GM13976 (cell line): ENCODE measurements around the gene PDE4D.

Experiments
- DNase-seq: peaks from one replicate; pipeline ENCODE4 v3.0.0; 2012; ENCODE audit warnings: low spot score
- in situ Hi-C: fragments of 300-500 bp; cut with MboI; formaldehyde crosslinking; loops from one replicate; pipeline ENCODE4 v1.12.0; 2022; ENCODE audit warnings: low sequenced_read_pairs, mixed read lengths, inconsistent platforms; ENCODE audit not compliant: unreplicated experiment
- TF ChIP-seq, protein P1 (sequence below): IDR thresholded peaks from 2 replicates; pipeline ENCODE4 v1.5.1; 2012; ENCODE audit warnings: borderline replicate concordance, mild to moderate bottlenecking; ENCODE audit not compliant: insufficient read depth; ENCODE audit errors: extremely low read depth, missing control alignments, control extremely low read depth

PDE4D gene

DNA sequence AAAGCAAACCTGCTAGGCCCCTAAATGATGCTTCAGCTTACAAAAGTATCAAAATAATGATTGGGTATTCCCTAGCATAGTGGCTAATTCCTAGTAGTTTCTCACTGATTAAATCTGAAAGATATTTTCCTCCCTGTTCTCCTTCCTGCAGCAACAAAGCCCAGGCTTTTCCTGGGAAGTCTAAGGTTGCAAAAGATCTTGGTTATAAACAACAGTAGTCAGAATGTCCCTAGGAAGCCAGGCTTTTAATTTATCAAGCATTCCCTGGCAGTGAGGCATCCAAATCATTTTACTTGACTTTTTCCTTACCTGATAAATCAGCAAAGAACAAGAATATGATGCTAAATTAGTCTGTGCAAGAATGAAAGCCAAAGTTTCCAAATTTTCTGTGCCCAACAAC, 272.0 kb downstream of the PDE4D start:
- DNase-seq: no peak
- TF ChIP-seq, protein P1, sequence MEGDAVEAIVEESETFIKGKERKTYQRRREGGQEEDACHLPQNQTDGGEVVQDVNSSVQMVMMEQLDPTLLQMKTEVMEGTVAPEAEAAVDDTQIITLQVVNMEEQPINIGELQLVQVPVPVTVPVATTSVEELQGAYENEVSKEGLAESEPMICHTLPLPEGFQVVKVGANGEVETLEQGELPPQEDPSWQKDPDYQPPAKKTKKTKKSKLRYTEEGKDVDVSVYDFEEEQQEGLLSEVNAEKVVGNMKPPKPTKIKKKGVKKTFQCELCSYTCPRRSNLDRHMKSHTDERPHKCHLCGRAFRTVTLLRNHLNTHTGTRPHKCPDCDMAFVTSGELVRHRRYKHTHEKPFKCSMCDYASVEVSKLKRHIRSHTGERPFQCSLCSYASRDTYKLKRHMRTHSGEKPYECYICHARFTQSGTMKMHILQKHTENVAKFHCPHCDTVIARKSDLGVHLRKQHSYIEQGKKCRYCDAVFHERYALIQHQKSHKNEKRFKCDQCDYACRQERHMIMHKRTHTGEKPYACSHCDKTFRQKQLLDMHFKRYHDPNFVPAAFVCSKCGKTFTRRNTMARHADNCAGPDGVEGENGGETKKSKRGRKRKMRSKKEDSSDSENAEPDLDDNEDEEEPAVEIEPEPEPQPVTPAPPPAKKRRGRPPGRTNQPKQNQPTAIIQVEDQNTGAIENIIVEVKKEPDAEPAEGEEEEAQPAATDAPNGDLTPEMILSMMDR: no peak
- in situ Hi-C loops: no loop called here

DNA sequence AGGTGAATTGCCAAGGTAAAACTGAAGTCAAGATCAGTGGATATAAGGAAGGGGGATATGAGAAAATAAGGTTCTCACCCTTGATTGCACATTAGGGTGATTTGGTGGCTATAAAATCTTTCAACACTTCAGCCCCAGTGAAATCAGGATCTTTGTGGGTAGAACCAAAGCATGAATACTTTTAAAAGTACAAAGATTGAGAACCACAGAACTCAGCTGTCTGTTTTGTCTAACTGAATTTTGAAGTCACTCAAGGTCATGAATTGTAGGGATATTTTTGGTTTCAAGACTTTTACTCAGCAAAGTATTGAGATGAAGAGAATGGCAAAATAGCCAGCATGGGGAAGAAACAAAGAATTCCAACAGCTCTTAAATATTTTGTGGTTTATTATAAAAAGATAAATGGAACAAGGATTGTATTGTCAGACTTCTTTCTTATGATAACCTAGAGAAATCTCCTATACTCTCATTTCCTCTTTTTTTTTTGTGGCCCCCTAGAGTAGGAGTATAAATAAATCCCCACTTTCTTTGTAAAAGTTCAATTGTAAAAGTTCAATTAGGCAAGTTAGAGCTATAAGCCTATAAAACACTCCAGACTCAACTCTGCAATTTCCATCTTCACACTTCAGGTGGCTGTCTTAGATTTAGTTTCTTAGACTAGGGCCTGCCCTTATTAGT, 272.9 kb downstream of the PDE4D start:
- TF ChIP-seq, protein P1: no peak
- in situ Hi-C loops: no loop called here
- DNase-seq: no peak

DNA sequence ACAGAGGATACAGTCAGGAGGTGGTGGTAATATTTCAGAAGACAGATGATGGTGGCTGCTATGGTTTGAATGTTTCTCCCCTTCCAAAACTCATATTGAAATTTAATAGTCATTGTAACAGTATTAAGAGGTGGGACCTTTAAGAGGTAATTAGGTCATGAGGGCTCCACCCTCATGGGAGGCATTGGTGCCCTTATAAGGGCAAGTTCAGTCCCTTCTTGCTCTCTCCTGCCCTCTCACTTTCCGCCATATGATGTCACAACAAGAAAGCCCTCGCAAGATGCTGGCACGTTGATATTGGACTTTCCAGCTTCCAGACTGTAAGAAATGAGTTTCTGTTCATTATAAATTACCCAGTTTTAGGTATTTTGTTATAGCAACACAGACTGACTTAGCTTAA, 274.9 kb downstream of the PDE4D start:
- in situ Hi-C loops: no loop called here
- TF ChIP-seq, protein P1: no peak
- no peak for DNase-seq

DNA sequence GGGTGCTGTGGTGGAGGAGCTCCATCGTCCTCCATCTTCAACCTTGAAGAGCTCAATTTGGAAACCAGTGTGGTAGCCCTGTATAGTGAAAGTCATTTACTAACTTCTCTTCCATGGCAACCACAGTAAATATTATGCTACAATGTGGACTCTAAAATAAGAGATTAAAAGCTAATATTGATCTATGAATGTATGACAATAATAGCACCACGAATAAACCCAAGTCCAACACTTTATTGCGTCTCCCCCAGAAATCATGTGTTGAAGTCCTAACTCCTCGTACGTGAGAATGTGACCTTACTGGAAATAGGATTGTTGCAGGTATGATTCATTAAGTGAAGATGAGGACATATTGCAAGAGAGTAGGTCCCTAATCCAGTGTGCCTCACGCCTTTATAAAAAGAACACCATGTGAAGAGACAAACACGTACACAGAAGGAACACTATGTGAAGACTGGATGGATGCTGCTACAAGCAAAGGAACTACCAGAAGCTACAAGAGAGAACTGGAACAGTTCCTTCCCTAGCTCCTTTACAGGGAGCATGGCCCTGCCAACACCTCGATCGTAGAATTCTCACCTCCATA, 276.2 kb downstream of the PDE4D start:
- no peak for DNase-seq
- TF ChIP-seq, protein P1: no peak
- in situ Hi-C loops: no loop called here

GRCh38 chr5:59616413-59616812, 277.1 kb downstream of the PDE4D start:
- TF ChIP-seq, protein P1: no peak
- in situ Hi-C loops: no loop called here
- DNase-seq: no peak

- TF ChIP-seq, protein P1: no peak
- in situ Hi-C loops: no loop called here
- DNase-seq: no peak
Observed at GRCh38 chr5:59615272-59615671, 278.3 kb downstream of the PDE4D start.
